Erythroblast (primary cell): ENCODE data around the gene UBASH3A.

ENCODE experiments used
- GATA1 ChIP-seq: IDR thresholded peaks from 2 replicates; pipeline ENCODE4 v1.6.1; 2011; ENCODE audit warnings: low read depth, mild to moderate bottlenecking, control low read depth, low read length, moderate library complexity
- POLR2A ChIP-seq: IDR thresholded peaks from 2 replicates; pipeline ENCODE4 v1.6.1; 2011; ENCODE audit warnings: mild to moderate bottlenecking, low read length

GRCh38 chr21:42385619-42386018 lies 18.1 kb upstream of the UBASH3A start:
- TF ChIP-seq POLR2A (no peak), GATA1 (no peak)
